K562 (cell line): ENCODE results near the gene ARL10. TPM values are rescaled to one million over a fixed set of nuclear protein-coding genes. Genes with fewer than 3 reads are reported as not detected.

Experiments
- ATAC-seq: fragments of 200-7000 bp; cut with Tn5 transposase; 3 replicates; pipeline ENCODE4 v1.9.1; 2020; ENCODE audit warnings: moderate library complexity
- BruUV-seq: library from RNA; stranded (reverse); fragments of 400-500 nt; replicated peaks from 2 replicates; lab custom pipeline; 2021; lab: Mats Ljungman, UMichigan
- CTCF ChIA-PET: fragments of 300-600 bp; formaldehyde crosslinking; extraction: SDS; loops from one replicate; lab custom pipeline; 2021; ENCODE audit warnings: low intra/inter-chr PET ratio; lab: Yijun Ruan, JAX
- POLR2A ChIA-PET: fragments of 300-600, 350-650 bp; sonication (Branson Sonifier 250); formaldehyde crosslinking; extraction: SDS; loops from one replicate; lab custom pipeline; 2021; ENCODE audit warnings: antibody characterized with exemption, inconsistent platforms; lab: Yijun Ruan, JAX
- DNase-seq, 4 experiments: peaks; one replicate each; pipeline versions ENCODE4 v3.0.0 to v3.0.0-alpha.2; 2011 to 2018; ENCODE audit warnings: low spot score in 3 of 4, mixed read lengths in 3 of 4; ENCODE audit errors: extremely low read depth in 1 of 4
- FAIRE-seq: peaks from 2 replicates; lab custom pipeline; 2011; peaks lifted over from hg19 to GRCh38; lab: Jason Lieb, UNC
- H2AFZ ChIP-seq: 2 replicates; pipeline ENCODE4 v1.6.0; 2011; ENCODE audit warnings: low read depth, low read length, control low read depth, inconsistent platforms
- H3K27ac ChIP-seq: fragments of 200-600 bp; 3 replicates; pipeline ENCODE4 v1.8.0; 2011; ENCODE audit warnings: low read depth, mild to moderate bottlenecking, control low read depth, inconsistent platforms, low read length, moderate library complexity, mixed read lengths; ENCODE audit errors: extremely low read depth
- H3K27me3 ChIP-seq, 2 experiments: fragments of 300-600 bp in 1 of 2; 2 replicates in 1 of 2; 3 replicates in 1 of 2; pipeline versions ENCODE4 v1.6.0 to v1.8.0; 2011; ENCODE audit warnings: inconsistent platforms in 2 of 2, low read length in 2 of 2, mild to moderate bottlenecking in 1 of 2, mixed read lengths in 1 of 2, moderate library complexity in 1 of 2; ENCODE audit not compliant: control insufficient read depth in 2 of 2, insufficient read depth in 2 of 2
- H3K36me3 ChIP-seq: fragments of 300-600 bp; 3 replicates; pipeline ENCODE4 v1.8.0; 2011; ENCODE audit warnings: mild to moderate bottlenecking, low read length, inconsistent platforms; ENCODE audit not compliant: control insufficient read depth, insufficient read depth
- H3K4me1 ChIP-seq, 2 experiments: fragments of 200-600 bp in 1 of 2; replicated peaks in 1 of 2; 2 replicates in 1 of 2; 3 replicates in 1 of 2; pipeline versions ENCODE4 v1.5.1 to v1.8.0; 2011; ENCODE audit warnings: inconsistent platforms in 2 of 2, low read length in 2 of 2, mild to moderate bottlenecking in 1 of 2, mixed read lengths in 1 of 2, moderate library complexity in 1 of 2; ENCODE audit not compliant: control insufficient read depth in 2 of 2, insufficient read depth in 2 of 2
- H3K4me2 ChIP-seq: 2 replicates; pipeline ENCODE4 v1.6.1; 2011; ENCODE audit warnings: low read length, control low read depth, inconsistent platforms, mixed read lengths; ENCODE audit not compliant: insufficient read depth
- H3K4me3 ChIP-seq: fragments of 200-600 bp; sonication (generic), shearing (Covaris generic); 2 replicates; pipeline ENCODE4 v1.5.1; 2016; ENCODE audit warnings: control low read depth, inconsistent platforms
- H3K79me2 ChIP-seq: fragments of 200-600 bp; 3 replicates; pipeline ENCODE4 v1.8.0; 2011; ENCODE audit warnings: low read length, inconsistent platforms; ENCODE audit not compliant: control insufficient read depth, insufficient read depth
- H3K9ac ChIP-seq, 2 experiments: 2 replicates each; pipeline versions ENCODE4 v1.6.0 to v1.6.1; 2011; ENCODE audit warnings: low read depth in 2 of 2, low read length in 2 of 2, control low read depth in 1 of 2, inconsistent platforms in 1 of 2, mild to moderate bottlenecking in 1 of 2, mixed read lengths in 1 of 2; ENCODE audit not compliant: insufficient read depth in 1 of 2
- H3K9me1 ChIP-seq: one replicate; pipeline ENCODE4 v1.6.0; 2011; ENCODE audit warnings: inconsistent platforms, mild to moderate bottlenecking, low read length, moderate library complexity; ENCODE audit not compliant: control insufficient read depth, insufficient read depth
- H3K9me3 ChIP-seq: replicated peaks from 2 replicates; pipeline ENCODE4 v1.5.1; 2011; ENCODE audit warnings: low read depth, low read length, inconsistent platforms; ENCODE audit not compliant: control insufficient read depth, insufficient read depth
- H4K20me1 ChIP-seq: replicated peaks from 2 replicates; pipeline ENCODE4 v1.6.1; 2011; ENCODE audit warnings: low read length, inconsistent platforms, mixed read lengths; ENCODE audit not compliant: control insufficient read depth, insufficient read depth
- FOXJ2 ChIP-seq: fragments of 200-800 bp; sonication (Bioruptor generic); IDR thresholded peaks from 2 replicates; pipeline ENCODE4 v1.6.1; 2016; ENCODE audit warnings: missing genetic modification characterization, missing compliant biosample characterization
- PHTF2 ChIP-seq: fragments of 250-450 bp; sonication (Bioruptor Pico); IDR thresholded peaks from 2 replicates; pipeline ENCODE4 v1.5.0; 2021; ENCODE audit warnings: mild to moderate bottlenecking
- SAFB2 ChIP-seq: fragments of 200-400 bp; formaldehyde crosslinking; IDR thresholded peaks from 2 replicates; pipeline ENCODE4 v1.6.1; 2018; ENCODE audit warnings: borderline replicate concordance, low read length, low read depth, moderate library complexity; ENCODE audit not compliant: severe bottlenecking
- WGBS: fragments of 100-300 bp; shearing (Covaris generic); methylation state at CpG from one replicate; pipeline ENCODE4 v1.1.6; 2016; ENCODE audit warnings: low coverage, mixed read lengths; ENCODE audit not compliant: insufficient coverage; ENCODE audit errors: missing lambda C conversion rate; 5-methylcytosine and 5-hydroxymethylcytosine counted together
- in situ Hi-C: fragments of 300-500 bp; cut with MboI; formaldehyde crosslinking; loops from 4 replicates; pipeline ENCODE4 v1.15.0; 2018; ENCODE audit warnings: inconsistent platforms, mixed read lengths
- intact Hi-C: fragments of 100-400 bp; cut with micrococcal nuclease; formaldehyde crosslinking; loops from 2 replicates; pipeline ENCODE4 v1.14.2; 2022
- polyA plus RNA-seq, 8 experiments: library from polyadenylated mRNA; depleted of rRNA in 4 of 8; stranded (reverse) in 5 of 8; unstranded in 3 of 8; fragments of >200 nt; fragmentation: Nextera tagmentation in 2 of 8; fragmentation: Illumina TruSeq in 1 of 8; extraction: Ambion mirVana in 2 of 8; extraction: Trizol in 1 of 8; gene quantifications; 2 replicates each; pipeline versions ENCODE4 v1.2.1 to v1.2.3, GENCODE V29; 2011 to 2014; ENCODE audit warnings: inconsistent platforms in 1 of 8, missing spikeins in 1 of 8
- total RNA-seq, 7 experiments: library from RNA; depleted of rRNA in 6 of 7; stranded (reverse); fragments of >200 nt in 6 of 7; fragmentation: Illumina TruSeq in 2 of 7; extraction: Trizol in 2 of 7; gene quantifications; 2 replicates each; pipeline versions ENCODE4 v1.2.1 to v1.2.3, GENCODE V29; 2011 to 2021; ENCODE audit warnings: low replicate concordance in 1 of 7
- TF ChIP-seq, protein P1 (sequence below): IDR thresholded peaks from 2 replicates; pipeline ENCODE4 v1.6.1; 2014; ENCODE audit warnings: antibody characterized with exemption
- TF ChIP-seq, protein P2 (sequence below): fragments of 250-450 bp; sonication (Bioruptor Pico); IDR thresholded peaks from 2 replicates; pipeline ENCODE4 v1.5.0; 2021; ENCODE audit warnings: mild to moderate bottlenecking, moderate library complexity

Gene ARL10
- total and polyA plus RNA-seq, 9 of the 15 experiments (the other 6 are each of a cell fraction or from before 2014, with no cell fraction given) = under 0.01 to 0.40 (median 0.34) TPM; not detected in 3

DNA sequence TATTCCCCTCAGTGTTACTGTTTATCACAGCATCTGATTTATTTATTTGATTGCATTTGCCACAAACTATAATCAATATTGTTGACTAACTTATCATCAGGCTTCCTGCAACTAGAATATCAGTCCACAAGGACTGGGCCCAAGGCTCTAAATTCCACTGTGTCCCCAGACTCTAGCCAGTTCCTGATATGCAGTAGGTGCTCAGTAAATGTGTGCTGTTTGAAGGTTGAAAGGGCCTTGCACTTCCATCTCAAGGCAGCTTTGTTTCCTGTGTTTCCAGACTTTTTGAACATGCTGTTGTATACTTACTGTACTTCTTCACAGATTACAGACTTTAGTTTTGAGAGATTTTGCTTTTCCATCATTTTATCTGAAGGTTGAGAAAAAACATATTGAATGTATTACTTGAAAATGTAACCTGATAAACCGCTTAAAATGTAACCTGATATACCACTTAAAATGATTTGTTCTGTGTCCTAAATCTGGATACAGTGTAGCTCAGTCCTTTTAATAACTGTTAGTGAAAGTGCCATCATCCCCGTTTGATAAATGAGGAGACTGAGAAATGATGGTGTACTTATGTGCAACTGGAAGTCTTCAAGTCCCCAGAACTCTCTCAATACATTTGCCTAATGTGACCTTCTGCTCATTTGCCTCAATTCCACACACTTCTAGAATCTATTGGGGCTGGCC is 22.4 kb upstream of the ARL10 start:
- Histone ChIP-seq H3K4me3 (no peak overlapping the region), H3K4me1 (peaks cover 4 to 9% of the 10 kb centered on the region in 2 experiments; a peak in 4 of 5 replicates), H3K9me1 (peaks cover 4% of the 10 kb centered on the region), H3K79me2 (no peaks in the 10 kb centered on the region), H3K27ac (no peak overlapping the region), H2AFZ (no peak overlapping the region), H3K9ac (no peak overlapping the region), H3K9me3 (no peaks in the 10 kb centered on the region), H3K27me3 (no peaks in the 10 kb centered on the region), H3K36me3 (peaks cover 64% of the 10 kb centered on the region), H4K20me1 (no peaks in the 10 kb centered on the region), H3K4me2 (no peak overlapping the region)
- BruUV-seq = no TSS peak
- DNase-seq (no peak), ATAC-seq (no peak), FAIRE-seq (no peak)
- TF ChIP-seq FOXJ2 (tag) (no peak), PHTF2 (CRISPR knock-in tag) (no peak), SAFB2 (no peak)
- TF ChIP-seq, protein P1, sequence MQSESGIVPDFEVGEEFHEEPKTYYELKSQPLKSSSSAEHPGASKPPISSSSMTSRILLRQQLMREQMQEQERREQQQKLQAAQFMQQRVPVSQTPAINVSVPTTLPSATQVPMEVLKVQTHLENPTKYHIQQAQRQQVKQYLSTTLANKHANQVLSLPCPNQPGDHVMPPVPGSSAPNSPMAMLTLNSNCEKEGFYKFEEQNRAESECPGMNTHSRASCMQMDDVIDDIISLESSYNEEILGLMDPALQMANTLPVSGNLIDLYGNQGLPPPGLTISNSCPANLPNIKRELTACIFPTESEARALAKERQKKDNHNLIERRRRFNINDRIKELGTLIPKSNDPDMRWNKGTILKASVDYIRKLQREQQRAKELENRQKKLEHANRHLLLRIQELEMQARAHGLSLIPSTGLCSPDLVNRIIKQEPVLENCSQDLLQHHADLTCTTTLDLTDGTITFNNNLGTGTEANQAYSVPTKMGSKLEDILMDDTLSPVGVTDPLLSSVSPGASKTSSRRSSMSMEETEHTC = no peak
- TF ChIP-seq, protein P2, sequence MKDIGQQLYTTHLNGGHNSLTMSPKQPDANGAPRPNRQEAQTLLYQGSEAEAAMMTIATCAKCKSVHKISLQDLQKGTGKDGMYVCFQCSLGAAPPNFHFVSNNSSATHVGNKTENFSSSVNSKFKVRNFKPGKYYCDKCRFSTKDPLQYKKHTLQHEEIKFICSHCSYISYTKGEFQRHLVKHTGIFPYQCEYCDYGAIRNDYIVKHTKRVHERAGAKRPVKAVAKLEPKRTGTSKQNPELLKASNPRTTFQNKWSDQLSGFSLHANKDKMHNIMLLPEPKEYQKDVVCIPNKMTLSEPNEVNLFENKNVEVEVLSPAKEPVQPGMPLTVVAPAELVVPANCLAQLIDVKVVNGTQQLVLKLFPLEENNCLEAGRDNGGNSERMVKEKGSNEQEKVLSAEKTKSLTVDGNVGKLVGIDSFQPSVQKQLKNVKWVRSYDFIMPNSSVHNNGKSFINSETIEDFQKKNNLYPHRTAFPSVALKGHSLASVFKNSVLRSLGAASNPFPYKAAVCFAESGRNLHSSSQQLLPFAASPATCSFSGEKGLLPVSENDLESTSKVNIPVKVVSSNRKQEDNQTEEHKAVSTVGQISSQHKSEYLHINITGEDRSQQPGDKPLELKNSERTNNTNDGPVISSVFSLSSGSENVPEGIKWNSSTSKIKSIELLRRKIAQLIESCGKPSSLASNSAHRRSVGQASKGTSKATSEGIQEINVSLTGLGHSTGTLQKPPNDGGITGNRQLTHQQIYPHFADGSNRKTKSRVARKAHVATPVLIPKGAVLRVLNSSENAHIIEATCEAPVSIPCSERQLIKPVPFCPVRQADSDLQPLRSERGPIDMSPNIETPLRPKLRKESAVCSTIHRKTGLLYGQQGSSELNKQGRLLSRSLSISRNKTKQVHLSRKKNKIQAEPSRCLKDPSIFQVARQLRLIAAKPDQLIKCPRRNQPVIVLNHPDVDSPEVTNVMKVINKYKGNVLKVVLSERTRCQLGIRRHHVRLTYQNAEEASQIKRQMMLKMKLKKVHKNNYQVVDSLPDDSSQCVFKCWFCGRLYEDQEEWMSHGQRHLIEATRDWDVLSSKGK (CRISPR knock-in tag) = no peak
- 33% methylated on average over 2 of the region's 2 CpGs for WGBS
- in situ Hi-C loops (no loop called here), intact Hi-C loops (no loop called here)
- CTCF ChIA-PET = no interaction called here
- POLR2A ChIA-PET = interaction anchor here (1.3 to 1.9 kb wide), 2 partner anchors 9 to 18 kb away, joined by 4 read pairs; partner anchors contain the start of gene KIAA1191
